ENCODE results near the gene LONP1. TPM values are rescaled to one million over a fixed set of nuclear protein-coding genes. Genes with fewer than 3 reads are reported as not detected.
A peak's percentile ranks its signal among the peaks of the same experiment; 100 is the strongest.

Gene LONP1
- total and polyA plus RNA-seq, 2 of the 8 experiments (the other 6 are each of a cell fraction or from before 2014, with no cell fraction given): 98.1 to 117 TPM

- Histone ChIP-seq H2BK12ac (ENCODE audit: low read depth, low read length) (peak overlapping the region; percentile 84; the same call in 1 of the 2 replicates), H3K18ac (ENCODE audit: extremely low read depth, low read length) (no peak overlapping the region; the same call in 1 of the 2 replicates), H2BK20ac (ENCODE audit: low read length) (no peak overlapping the region), H3K4ac (replicated peaks; ENCODE audit: insufficient read length, low read depth, low read length) (no peak overlapping the region), H4K91ac (replicated peaks; ENCODE audit: insufficient read length, low read length) (peak overlapping the region; percentile 65), H2BK120ac (replicated peaks; ENCODE audit: low read depth, low read length) (no peak overlapping the region), H3K4me1 (replicated peaks in 1 of 4; ENCODE audit: control insufficient read depth in 3 of 4, insufficient read depth in 4 of 4, low read length in 3 of 4) (peaks cover 0 to 4% (median 1%) of the 10 kb centered on the region in 4 experiments; a peak in 3 of 7 replicates), H3K4me3 (ENCODE audit: extremely low read depth in 1 of 4, insufficient read depth in 2 of 4, low read depth in 3 of 4, low read length in 4 of 4) (peak overlapping the region in 2 of 4 experiments; percentile 5 to 71; a peak in 3 of 8 replicates), H2AFZ (ENCODE audit: low read length) (no peak overlapping the region), H3K23ac (ENCODE audit: insufficient read length) (no peak overlapping the region), H3K79me2 (ENCODE audit: control insufficient read depth in 1 of 2, insufficient read depth in 2 of 2, low read length in 2 of 2) (peaks cover 10 to 24% of the 10 kb centered on the region in 2 experiments), H2BK15ac (ENCODE audit: low read length) (no peak overlapping the region; the same call in 1 of the 2 replicates), H3K27me3 (replicated peaks in 1 of 4; ENCODE audit: control insufficient read depth in 3 of 4, extremely low read depth in 1 of 4, insufficient read depth in 3 of 4, low read length in 3 of 4) (no peaks in the 10 kb centered on the region), H2AK5ac (ENCODE audit: low read depth, low read length) (no peak overlapping the region), H3K36me3 (ENCODE audit: control insufficient read depth in 2 of 4, insufficient read depth in 4 of 4, low read length in 3 of 4) (peaks cover 9 to 17% (median 15%) of the 10 kb centered on the region in 4 experiments), H3K9me3 (ENCODE audit: insufficient read depth in 2 of 2, low read depth in 1 of 2, low read length in 1 of 2) (no peaks in the 10 kb centered on the region), H3K56ac (replicated peaks; ENCODE audit: insufficient read length, low read depth, low read length) (no peak overlapping the region), H3K9ac (replicated peaks in 1 of 4; ENCODE audit: extremely low read depth in 1 of 4, low read depth in 3 of 4, low read length in 3 of 4) (peak overlapping the region in 1 of 4 experiments; percentile 35; a peak in 2 of 7 replicates), H3K4me2 (ENCODE audit: insufficient read depth in 1 of 2, low read depth in 2 of 2, low read length in 2 of 2) (peak overlapping the region in 1 of 2 experiments; percentile 70; a peak in 3 of 4 replicates), H4K8ac (ENCODE audit: extremely low read depth, insufficient read depth, low read length) (peak overlapping the region; percentile 82), H3K27ac (ENCODE audit: low read depth, low read length) (no peak overlapping the region), H3K14ac (ENCODE audit: insufficient read length) (no peak overlapping the region), H2BK5ac (ENCODE audit: low read depth, low read length) (peak overlapping the region; percentile 35; the same call in 1 of the 2 replicates), H4K5ac (ENCODE audit: insufficient read length, low read depth, low read length) (peak overlapping the region; percentile 34), H3K79me1 (ENCODE audit: low read depth, low read length) (peaks cover 2% of the 10 kb centered on the region), H4K20me1 (replicated peaks in 1 of 2; ENCODE audit: control insufficient read depth in 1 of 2, insufficient read depth in 2 of 2, low read length in 2 of 2) (peaks cover 18 to 19% of the 10 kb centered on the region in 2 experiments), H3K23me2 (ENCODE audit: low read depth, low read length) (peaks cover 5% of the 10 kb centered on the region; the same call in 1 of the 2 replicates)
- DNase-seq (ENCODE audit: low read depth in 1 of 2, low spot score in 2 of 2) (no peak), FAIRE-seq (no peak)
- WGBS, 2 experiments (ENCODE audit: extremely low coverage in 1 of 2, insufficient coverage in 1 of 2, insufficient read length in 1 of 2, insufficient replicate concordance in 2 of 2, low coverage in 1 of 2, low lambda C conversion rate in 2 of 2, missing lambda C conversion rate in 1 of 2): 75% methylated on average over 63 of the region's 76 CpGs; no CpG with 5 or more reads in 1 of the 2 experiments
- ChIA-PET CTCF (ENCODE audit: partially characterized antibody) (interaction anchor here (0.6 to 4.9 kb wide), 18 partner anchors 10 to 126 kb away, joined by 3 to 26 read pairs (median 4); partner anchors contain the start of genes CATSPERD and DUS3L), POLR2A (ENCODE audit: partially characterized antibody) (interaction anchor here (0.8 to 15.6 kb wide), 8 partner anchors 8 to 141 kb away, joined by 3 to 620 read pairs (median 4); partner anchors contain the start of genes CATSPERD, LONP1, SAFB and SAFB2)
- no peak for TF ChIP-seq BACH1 (IDR thresholded peaks at IDR 0.05; ENCODE audit: low read length)
- TF ChIP-seq SRF (IDR thresholded peaks at IDR 0.05; ENCODE audit: low read depth, low read length): no peak
- TF ChIP-seq TBP (IDR thresholded peaks at IDR 0.05; ENCODE audit: low read depth, low read length): no peak
- TF ChIP-seq FOSL1 (IDR thresholded peaks at IDR 0.05; ENCODE audit: insufficient read depth, low read depth, low read length): no peak
- no peak for TF ChIP-seq BCL11A (IDR thresholded peaks at IDR 0.05; ENCODE audit: low read depth in 2 of 2, low read length in 2 of 2)
- TF ChIP-seq KDM4A (IDR thresholded peaks at IDR 0.05; ENCODE audit: low read depth, low read length, severe bottlenecking): peak; percentile 28
- peak; percentile 65 for TF ChIP-seq E2F6 (IDR thresholded peaks at IDR 0.05)
- no peak for TF ChIP-seq TAF1 (IDR thresholded peaks at IDR 0.05; ENCODE audit: low read depth, low read length)
- 0 out of 2 replicates have a peak, but pooled peaks have one; percentile 28 for TF ChIP-seq MAX (IDR thresholded peaks at IDR 0.05)
- no peak for TF ChIP-seq RXRA (IDR thresholded peaks at IDR 0.05; ENCODE audit: insufficient read depth, low read depth, low read length)
Measured at GRCh38 chr19:5687360-5688198, 32.4 kb downstream of the LONP1 start.

Measured in H1 (cell line).